Measurements from ENCODE around the gene AUTS2. TPM values are rescaled to one million over a fixed set of nuclear protein-coding genes. Genes with fewer than 3 reads are reported as not detected.

Gene AUTS2
- total RNA-seq, 1 experiment from 2014 or later, result 256 TPM

- Histone ChIP-seq H4K5ac (ENCODE audit: insufficient read length, low read depth, low read length) (no peak overlapping the region), H3K23me2 (ENCODE audit: insufficient read length, low read depth, low read length, poor library complexity, severe bottlenecking) (no peaks in the 10 kb centered on the region)
- WGBS (ENCODE audit: extremely low coverage, insufficient read length, low lambda C conversion rate), result no CpG with 5 or more reads among the region's 7 CpGs
Observed at GRCh38 chr7:69696054-69696591, 97.8 kb downstream of the AUTS2 start.

More at GRCh38 chr7:69696054-69696591, 97.8 kb downstream of the AUTS2 start:
- no peaks in the 10 kb centered on the region for H3K4me1 ChIP-seq (ENCODE audit: insufficient read depth, low read length)
- Mint-ChIP-seq H3K27me3 (ENCODE audit: low read depth) (no peaks in the 10 kb centered on the region; the same call in 1 of the 2 replicates), H3K27ac (no peak overlapping the region), H3K4me1 (peaks cover 3 to 9% of the 10 kb centered on the region in 2 experiments; a peak in 2 of 4 replicates), H3K4me3 (no peak overlapping the region), H3K36me3 (ENCODE audit: insufficient read depth in 1 of 3, low read depth in 3 of 3) (no peaks in the 10 kb centered on the region), H3K9me3 (no peaks in the 10 kb centered on the region)
- H2BK20ac ChIP-seq (ENCODE audit: low read depth, low read length, poor library complexity, severe bottlenecking), result no peak overlapping the region
- no peaks in the 10 kb centered on the region for H3K27me3 ChIP-seq (ENCODE audit: insufficient read depth, low read length)
- H2BK15ac ChIP-seq (ENCODE audit: low read depth, low read length), result no peak overlapping the region
- no peak overlapping the region for H2AFZ ChIP-seq (ENCODE audit: low read length)
- no peak overlapping the region for H3K4me2 ChIP-seq (ENCODE audit: insufficient read depth, insufficient read length, low read length)
- DNase-seq, result no peak
- H2BK5ac ChIP-seq (ENCODE audit: insufficient read length, low read length), result no peak overlapping the region
- H3K23ac ChIP-seq (ENCODE audit: insufficient read length, low read depth, low read length), result no peak overlapping the region
- no peaks in the 10 kb centered on the region; the same call in 1 of the 2 replicates for H3K79me2 ChIP-seq (ENCODE audit: insufficient read depth, low read length)
- H3K9ac ChIP-seq (ENCODE audit: extremely low read depth, insufficient read length, low read length), result no peak overlapping the region
- H2BK12ac ChIP-seq (ENCODE audit: insufficient read length, low read depth, low read length), result no peak overlapping the region
- no peaks in the 10 kb centered on the region for H3K79me1 ChIP-seq (ENCODE audit: insufficient read depth, low read depth, low read length, poor library complexity, severe bottlenecking)
- TF ChIP-seq CTCF (conservative IDR thresholded peaks at IDR 0.05), result no peak
- H3K14ac ChIP-seq (ENCODE audit: insufficient read depth, low read length), result no peak overlapping the region
- H3K4ac ChIP-seq (ENCODE audit: low read depth, low read length), result no peak overlapping the region
- no peaks in the 10 kb centered on the region for H4K20me1 ChIP-seq (ENCODE audit: control insufficient read depth, insufficient read depth, insufficient read length)
- H4K91ac ChIP-seq (ENCODE audit: insufficient read length, low read depth, low read length), result no peak overlapping the region
- H3K56ac ChIP-seq (ENCODE audit: insufficient read length, low read depth, low read length), result no peak overlapping the region
- H3K18ac ChIP-seq (ENCODE audit: insufficient read length, low read depth, low read length), result no peak overlapping the region
- no peak overlapping the region for H3T11ph ChIP-seq (ENCODE audit: low read length)
- H3K9me3 ChIP-seq (ENCODE audit: control insufficient read depth, low read depth, low read length), result no peaks in the 10 kb centered on the region
- no peak overlapping the region for H2AK5ac ChIP-seq (ENCODE audit: insufficient read length, low read length)
- no peak overlapping the region for H3K27ac ChIP-seq (ENCODE audit: insufficient read length, low read depth, low read length)
- H2BK120ac ChIP-seq (ENCODE audit: low read depth, low read length, poor library complexity, severe bottlenecking), result no peak overlapping the region
- no peak overlapping the region for H4K8ac ChIP-seq (replicated peaks; ENCODE audit: insufficient read length, low read depth, low read length)

Data from H9 (cell line).